GM19324 (cell line): ENCODE data around the gene CPNE7.
"Not testable (repeated sequence)": the region's sequence is repeated elsewhere in the genome, so short reads cannot be mapped to it uniquely, and the experiment has no call there.

Experiments
- ATAC-seq: cut with Tn5 transposase; IDR thresholded peaks from one replicate; pipeline ENCODE4 v1.9.1; 2021; ENCODE audit warnings: mild to moderate bottlenecking, moderate library complexity; ENCODE audit not compliant: unreplicated experiment, low FRiP score

Gene CPNE7

GRCh38 chr16:89618109-89618998 is 42.8 kb downstream of the CPNE7 start:
- no peak for ATAC-seq

- ATAC-seq, result no peak
Measured at GRCh38 chr16:89619840-89620239, 44.3 kb downstream of the CPNE7 start.

GRCh38 chr16:89620406-89620841 is 44.9 kb downstream of the CPNE7 start:
- ATAC-seq, result no peak

- no peak for ATAC-seq
Measured at GRCh38 chr16:89621136-89621697, 45.7 kb downstream of the CPNE7 start.

GRCh38 chr16:89621698-89622409 is 46.3 kb downstream of the CPNE7 start:
- ATAC-seq, result no peak

DNA sequence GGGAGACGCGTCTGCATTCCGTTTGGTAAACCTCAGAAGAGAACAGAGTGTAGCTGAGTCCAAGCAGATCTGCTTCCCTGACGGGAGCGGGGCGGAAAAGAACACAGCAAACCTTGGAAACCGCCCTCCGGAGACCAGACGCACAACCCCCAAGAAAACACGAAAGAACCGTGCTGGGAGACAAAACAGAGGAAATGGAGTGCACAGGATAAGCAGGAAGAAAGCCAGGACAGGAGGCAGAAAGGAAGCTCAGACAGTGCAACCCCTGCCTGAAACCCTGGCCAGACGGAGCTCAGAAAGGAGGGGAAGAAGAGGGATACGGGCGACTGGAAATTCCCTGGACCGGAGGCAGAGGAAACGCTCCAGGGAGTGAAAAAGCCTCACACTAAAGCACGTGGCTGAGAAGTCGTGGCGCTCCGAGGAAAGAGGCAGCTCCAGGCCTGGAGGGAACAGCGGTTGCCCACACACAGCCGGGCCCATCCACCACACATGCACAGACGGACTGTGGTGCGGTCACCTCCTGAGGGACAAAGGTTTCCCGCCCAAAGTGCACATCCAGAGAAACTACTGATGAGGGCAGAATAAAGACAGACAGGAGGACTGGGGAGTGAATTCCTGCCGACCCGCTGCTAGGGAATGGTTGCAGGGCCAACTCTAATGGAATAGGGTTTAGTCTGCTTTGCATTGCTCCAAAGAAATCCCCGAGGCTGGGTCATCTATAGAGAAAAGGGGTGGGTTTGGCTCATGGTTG is 48.1 kb downstream of the CPNE7 start:
- no peak for ATAC-seq

GRCh38 chr16:89624777-89625761 is 49.5 kb downstream of the CPNE7 start:
- no peak for ATAC-seq

GRCh38 chr16:89629827-89630610 is 54.5 kb downstream of the CPNE7 start:
- no peak for ATAC-seq

GRCh38 chr16:89633064-89633631 is 57.6 kb downstream of the CPNE7 start:
- ATAC-seq, result no peak

GRCh38 chr16:89634463-89635385 is 59.2 kb downstream of the CPNE7 start:
- ATAC-seq, result not testable (repeated sequence)

DNA sequence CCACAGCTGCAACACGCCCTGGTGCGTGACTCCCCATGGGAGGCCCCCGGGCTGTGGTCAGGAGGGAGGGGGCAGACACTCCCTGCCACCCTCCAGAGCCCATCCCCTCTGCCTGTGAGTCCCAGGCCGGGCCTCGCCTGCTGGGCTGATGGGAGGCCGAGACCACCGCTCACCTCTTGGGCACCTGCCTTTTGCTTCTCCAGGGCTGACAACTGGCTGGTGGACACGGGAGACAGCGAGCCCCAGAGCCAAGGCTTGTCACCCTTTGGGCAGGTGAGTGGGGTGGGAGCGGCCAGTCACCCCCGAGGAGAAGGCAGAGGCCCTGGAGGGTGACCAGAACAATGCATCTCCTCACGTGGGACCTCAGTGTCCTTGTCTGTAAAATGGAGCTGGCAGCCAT is 61.1 kb downstream of the CPNE7 start:
- no peak for ATAC-seq

DNA sequence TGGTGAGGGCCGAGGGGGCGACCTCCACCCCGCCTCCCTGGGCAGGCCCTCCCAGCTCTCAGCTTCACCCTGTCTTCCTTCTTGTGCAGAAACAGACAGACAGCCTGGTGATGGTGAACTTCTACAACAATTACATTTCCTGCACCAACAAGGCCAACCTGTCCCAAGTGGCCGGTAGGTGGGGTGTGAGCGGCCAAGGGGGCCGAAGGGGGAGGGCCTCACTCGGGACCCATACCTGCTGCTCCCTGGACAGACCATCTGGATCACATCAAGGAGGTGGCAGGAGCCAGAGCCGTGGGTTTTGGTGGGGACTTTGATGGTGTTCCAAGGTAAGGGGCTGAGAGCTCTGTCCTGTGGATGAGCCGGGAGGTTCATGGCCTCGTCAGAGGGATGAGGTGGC is 61.8 kb downstream of the CPNE7 start:
- ATAC-seq, result no peak

DNA sequence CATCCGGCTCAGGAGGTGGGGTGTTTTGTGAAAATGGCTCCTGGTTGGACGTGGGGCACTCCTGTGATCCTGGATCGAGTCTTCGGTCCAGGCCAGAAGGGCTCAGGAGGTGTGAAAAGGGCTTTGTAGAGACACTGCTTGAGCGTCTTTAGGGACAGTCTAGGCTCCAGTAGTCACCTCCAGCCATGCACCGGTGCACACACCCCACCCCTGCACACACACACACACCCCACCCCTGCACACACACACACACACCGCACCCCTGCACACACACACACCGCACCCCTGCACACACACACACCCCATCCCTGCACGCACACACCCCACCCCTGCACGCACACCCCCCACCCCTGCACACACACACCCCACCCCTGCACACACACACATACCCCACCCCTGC is 62.9 kb downstream of the CPNE7 start:
- ATAC-seq, result no peak

DNA sequence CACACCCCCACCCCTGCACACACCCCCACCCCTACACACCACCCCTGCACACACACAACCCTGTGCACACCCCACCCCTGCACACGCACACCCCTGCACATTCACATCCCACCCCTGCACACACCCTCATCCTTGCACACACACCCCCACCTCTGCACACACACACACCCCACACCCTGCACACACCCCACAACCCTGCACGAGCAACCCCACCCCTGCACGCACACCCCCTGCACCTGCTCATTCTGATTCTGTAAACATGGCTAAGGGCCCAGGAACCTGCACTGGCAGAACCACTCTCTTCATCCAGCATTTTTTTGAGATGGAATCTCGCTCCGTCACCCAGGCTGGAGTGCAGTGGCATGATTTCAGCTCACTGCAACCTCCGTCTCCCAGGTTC is 63.8 kb downstream of the CPNE7 start:
- ATAC-seq, result no peak

GRCh38 chr16:89641458-89642119 is 66.0 kb downstream of the CPNE7 start:
- ATAC-seq, result no peak

- ATAC-seq, result no peak
Measured at GRCh38 chr16:89642574-89642973, 67.0 kb downstream of the CPNE7 start.

- no peak for ATAC-seq
Measured at GRCh38 chr16:89643769-89644300, 68.3 kb downstream of the CPNE7 start.
